CD14-positive monocyte (primary cell): ENCODE results near the gene CCDC85C. TPM values are rescaled to one million over a fixed set of nuclear protein-coding genes. Genes with fewer than 3 reads are reported as not detected.
A peak's percentile ranks its signal among the peaks of the same experiment; 100 is the strongest.

Source experiments
- DNase-seq, 3 donors: peaks; one replicate each; pipeline ENCODE4 v3.0.0-alpha.2; 2011 to 2022
- H2AFZ ChIP-seq: 2 replicates; pipeline ENCODE4 v1.6.0; 2012; ENCODE audit warnings: mild to moderate bottlenecking, low read depth, low read length, inconsistent platforms; ENCODE audit not compliant: insufficient read depth, poor library complexity, severe bottlenecking
- H3K27ac ChIP-seq, 2 donors: 1 replicate in 1 of 2; 2 replicates in 1 of 2; pipeline ENCODE4 v1.5.1; 2012 to 2013; ENCODE audit warnings: low read length in 2 of 2, control low read depth in 1 of 2, inconsistent platforms in 1 of 2, low read depth in 1 of 2, mild to moderate bottlenecking in 1 of 2
- H3K27me3 ChIP-seq, 2 donors: one replicate each; pipeline versions ENCODE4 v1.6.0 to v1.6.1; 2011 to 2013; ENCODE audit warnings: low read length in 2 of 2; ENCODE audit not compliant: control insufficient read depth in 2 of 2, insufficient read depth in 2 of 2
- H3K36me3 ChIP-seq, 2 donors: replicated peaks in 1 of 2; 1 replicate in 1 of 2; 2 replicates in 1 of 2; pipeline versions ENCODE4 v1.5.1 to v1.6.1; 2012 to 2013; ENCODE audit warnings: low read length in 2 of 2, control low read depth in 1 of 2, inconsistent platforms in 1 of 2, mild to moderate bottlenecking in 1 of 2; ENCODE audit not compliant: insufficient read depth in 2 of 2, control insufficient read depth in 1 of 2
- H3K4me1 ChIP-seq, 2 donors: 1 replicate in 1 of 2; 2 replicates in 1 of 2; pipeline versions ENCODE4 v1.5.1 to v1.6.1; 2012 to 2013; ENCODE audit warnings: low read length in 2 of 2, control low read depth in 1 of 2, inconsistent platforms in 1 of 2, mild to moderate bottlenecking in 1 of 2, moderate library complexity in 1 of 2; ENCODE audit not compliant: insufficient read depth in 2 of 2, control insufficient read depth in 1 of 2
- H3K4me2 ChIP-seq: replicated peaks from 2 replicates; pipeline ENCODE3; 2012; ENCODE audit warnings: low read length, moderate library complexity, mild to moderate bottlenecking; ENCODE audit not compliant: poor library complexity, severe bottlenecking; ENCODE audit errors: extremely low read depth
- H3K4me3 ChIP-seq, 3 experiments: fragments of 200-600 bp in 1 of 3; sonication (generic) in 1 of 3; replicated peaks in 1 of 3; 1 replicate in 2 of 3; 2 replicates in 1 of 3; pipeline ENCODE4 v1.5.1; 2011 to 2013; ENCODE audit warnings: low read length in 3 of 3, mild to moderate bottlenecking in 3 of 3, control low read depth in 2 of 3, low read depth in 2 of 3, inconsistent platforms in 1 of 3, moderate library complexity in 1 of 3
- H3K79me2 ChIP-seq: 2 replicates; pipeline ENCODE4 v1.6.0; 2012; ENCODE audit warnings: mild to moderate bottlenecking, control low read depth, inconsistent platforms, low read length, moderate library complexity; ENCODE audit not compliant: insufficient read depth
- H3K9ac ChIP-seq: 2 replicates; pipeline ENCODE4 v1.6.0; 2017; ENCODE audit warnings: low read length, mild to moderate bottlenecking; ENCODE audit not compliant: insufficient read depth, poor library complexity, severe bottlenecking
- H3K9me3 ChIP-seq, 2 donors: replicated peaks in 1 of 2; 1 replicate in 1 of 2; 2 replicates in 1 of 2; pipeline versions ENCODE4 v1.5.1 to v1.6.1; 2012 to 2013; ENCODE audit warnings: low read length in 2 of 2, control low read depth in 1 of 2; ENCODE audit not compliant: control insufficient read depth in 1 of 2, insufficient read depth in 1 of 2
- H4K20me1 ChIP-seq: 2 replicates; pipeline ENCODE4 v1.6.0; 2012; ENCODE audit warnings: mild to moderate bottlenecking, low read length, control low read depth, moderate library complexity; ENCODE audit not compliant: insufficient read depth
- H3K27ac Mint-ChIP-seq, 7 donors: one replicate each; pipeline ENCODE4 v1.8.0; 2020; ENCODE audit warnings: mild to moderate bottlenecking in 7 of 7, mixed read lengths in 7 of 7, moderate library complexity in 6 of 7, inconsistent platforms in 2 of 7
- H3K27me3 Mint-ChIP-seq, 3 donors: one replicate each; pipeline ENCODE4 v1.8.0; 2021 to 2022; ENCODE audit warnings: low read depth in 3 of 3, mild to moderate bottlenecking in 3 of 3, mixed read lengths in 3 of 3, moderate library complexity in 3 of 3, inconsistent platforms in 1 of 3
- H3K36me3 Mint-ChIP-seq, 2 donors: one replicate each; pipeline ENCODE4 v1.8.0; 2020; ENCODE audit warnings: mixed read lengths in 2 of 2, inconsistent platforms in 1 of 2, mild to moderate bottlenecking in 1 of 2
- H3K4me1 Mint-ChIP-seq: one replicate; pipeline ENCODE4 v1.8.0; 2020; ENCODE audit warnings: mild to moderate bottlenecking, mixed read lengths
- H3K4me3 Mint-ChIP-seq, 2 donors: one replicate each; pipeline ENCODE4 v1.8.0; 2020; ENCODE audit warnings: mild to moderate bottlenecking in 2 of 2, mixed read lengths in 2 of 2, moderate library complexity in 1 of 2
- H3K9me3 Mint-ChIP-seq, 7 donors: one replicate each; pipeline ENCODE4 v1.8.0; 2020 to 2022; ENCODE audit warnings: mixed read lengths in 7 of 7, mild to moderate bottlenecking in 6 of 7, moderate library complexity in 6 of 7, inconsistent platforms in 2 of 7
- CTCF ChIP-seq: fragments of 200-600 bp; IDR thresholded peaks from one replicate; pipeline ENCODE4 v1.8.0; 2022; ENCODE audit warnings: antibody characterized with exemption, mild to moderate bottlenecking
- whole genome bisulfite sequencing: methylation state at CpG from one replicate; pipeline ENCODE4 v1.1.5; 2013; ENCODE audit warnings: missing lambda C conversion rate; ENCODE audit not compliant: insufficient coverage; 5-methylcytosine and 5-hydroxymethylcytosine counted together
- intact Hi-C, 2 donors: fragments of 100-400 bp; cut with micrococcal nuclease; formaldehyde crosslinking; loops; one replicate each; pipeline versions ENCODE4 v1.15.0 to v1.15.1; 2023
- polyA plus RNA-seq, 3 donors: library from polyadenylated mRNA; depleted of rRNA in 1 of 3; unstranded in 2 of 3; stranded (reverse) in 1 of 3; fragments of 300-500 nt in 2 of 3; fragments of >200 nt in 1 of 3; fragmentation: Illumina TruSeq in 2 of 3; gene quantifications; 1 replicate in 2 of 3; 2 replicates in 1 of 3; pipeline ENCODE4 v1.2.3, GENCODE V29; 2012 to 2021

CCDC85C gene
- polyA plus RNA-seq, 3 donors: under 0.01 to 0.03 TPM; not detected in 1

- Mint-ChIP-seq H3K36me3 (no peaks in the 10 kb centered on the region), H3K9me3 (peaks cover 0 to 3% (median 0%) of the 10 kb centered on the region in 7 donors), H3K27ac (no peak overlapping the region), H3K27me3 (peaks cover 3 to 8% (median 4%) of the 10 kb centered on the region in 3 donors), H3K4me3 (no peak overlapping the region), H3K4me1 (no peaks in the 10 kb centered on the region)
- Histone ChIP-seq H3K27me3 (no peaks in the 10 kb centered on the region), H3K36me3 (no peaks in the 10 kb centered on the region), H3K27ac (no peak overlapping the region), H3K4me2 (no peak overlapping the region), H2AFZ (no peak overlapping the region), H3K9me3 (no peaks in the 10 kb centered on the region), H3K79me2 (no peaks in the 10 kb centered on the region), H3K9ac (no peak overlapping the region), H3K4me1 (no peaks in the 10 kb centered on the region), H3K4me3 (no peak overlapping the region), H4K20me1 (no peaks in the 10 kb centered on the region)
- 79% methylated on average over 8 of the region's 8 CpGs for WGBS
- TF ChIP-seq CTCF: no peak
- intact Hi-C loops: no loop called here
- DNase-seq: no peak
Measured at GRCh38 chr14:99635116-99635515, 31.1 kb upstream of the CCDC85C start.

GRCh38 chr14:99634443-99634842 is 30.4 kb upstream of the CCDC85C start:
- Mint-ChIP-seq H3K4me1 (no peaks in the 10 kb centered on the region), H3K27ac (peak overlapping the region in 1 of 7 donors; percentile 73), H3K4me3 (no peak overlapping the region), H3K27me3 (peaks cover 4 to 8% (median 5%) of the 10 kb centered on the region in 3 donors), H3K9me3 (peaks cover 0 to 3% (median 0%) of the 10 kb centered on the region in 7 donors), H3K36me3 (no peaks in the 10 kb centered on the region)
- no peak for TF ChIP-seq CTCF
- Histone ChIP-seq H3K36me3 (no peaks in the 10 kb centered on the region), H3K4me1 (no peaks in the 10 kb centered on the region), H3K4me2 (no peak overlapping the region), H3K4me3 (no peak overlapping the region), H3K79me2 (no peaks in the 10 kb centered on the region), H3K27me3 (no peaks in the 10 kb centered on the region), H3K9me3 (no peaks in the 10 kb centered on the region), H4K20me1 (no peaks in the 10 kb centered on the region), H2AFZ (no peak overlapping the region), H3K9ac (no peak overlapping the region), H3K27ac (no peak overlapping the region)
- no peak for DNase-seq
- intact Hi-C loops: no loop called here
- 76% methylated on average over 5 of the region's 10 CpGs for WGBS
